HG03039 (cell line): Measurements from ENCODE around the gene NCOA5.
A peak's percentile ranks its signal among the peaks of the same experiment; 100 is the strongest.

ENCODE experiments used
- ATAC-seq: cut with Tn5 transposase; IDR thresholded peaks from one replicate; pipeline ENCODE4 v1.9.1; 2021; ENCODE audit warnings: mild to moderate bottlenecking, moderate library complexity; ENCODE audit not compliant: unreplicated experiment

NCOA5 gene

DNA sequence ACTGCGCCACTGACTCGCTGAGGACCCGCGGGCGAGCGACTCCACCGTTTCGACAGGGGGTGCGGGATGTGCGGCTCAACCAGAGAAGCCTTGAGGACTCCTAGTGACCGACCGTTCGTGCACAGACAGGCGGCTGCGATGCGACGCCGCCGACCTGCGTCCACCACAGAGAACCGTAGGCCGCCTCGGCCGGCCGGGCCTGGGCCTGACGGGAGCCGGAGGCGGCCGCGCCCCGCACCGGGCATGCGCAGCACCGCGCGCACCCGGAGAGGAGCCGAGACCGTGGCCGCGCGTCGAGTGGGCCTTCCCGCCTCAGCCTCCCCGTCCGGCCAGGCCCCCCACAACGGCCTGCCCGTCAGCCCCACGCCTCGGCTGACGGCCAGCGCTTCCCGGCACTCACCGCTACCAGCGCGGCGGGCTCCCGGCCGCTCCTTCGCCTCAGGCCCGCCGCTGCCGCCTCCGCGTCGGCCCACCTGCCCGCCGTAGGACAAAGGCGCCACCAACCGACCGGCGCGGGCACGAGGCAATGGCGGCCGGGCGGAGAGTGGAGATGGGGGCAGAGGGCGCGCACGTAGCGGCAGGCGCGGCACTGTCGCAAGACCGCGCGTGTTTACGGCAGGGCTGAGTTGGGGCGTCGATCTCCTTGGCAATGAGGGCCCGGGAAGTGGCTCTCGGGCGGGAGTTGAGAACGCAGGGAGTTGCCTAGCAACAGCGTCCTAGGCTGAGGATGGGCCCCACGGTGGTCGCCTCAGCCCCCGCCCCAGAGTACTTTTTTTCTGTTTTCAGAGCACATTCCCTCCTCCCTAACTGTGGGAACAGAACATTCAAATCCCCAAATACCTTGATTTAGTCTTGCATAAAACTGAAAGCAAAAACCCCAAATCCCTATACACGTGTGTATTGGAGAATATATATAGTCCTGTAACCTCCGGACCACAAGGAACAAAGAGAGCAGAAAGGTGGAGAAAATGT, at the start of gene NCOA5:
Gene NCOA5, minus strand, starts transcription at position 546 of the 972 bp plus-strand sequence. CDS start 10,538 bp downstream, outside the sequence.
- peak; percentile 82 for ATAC-seq

DNA sequence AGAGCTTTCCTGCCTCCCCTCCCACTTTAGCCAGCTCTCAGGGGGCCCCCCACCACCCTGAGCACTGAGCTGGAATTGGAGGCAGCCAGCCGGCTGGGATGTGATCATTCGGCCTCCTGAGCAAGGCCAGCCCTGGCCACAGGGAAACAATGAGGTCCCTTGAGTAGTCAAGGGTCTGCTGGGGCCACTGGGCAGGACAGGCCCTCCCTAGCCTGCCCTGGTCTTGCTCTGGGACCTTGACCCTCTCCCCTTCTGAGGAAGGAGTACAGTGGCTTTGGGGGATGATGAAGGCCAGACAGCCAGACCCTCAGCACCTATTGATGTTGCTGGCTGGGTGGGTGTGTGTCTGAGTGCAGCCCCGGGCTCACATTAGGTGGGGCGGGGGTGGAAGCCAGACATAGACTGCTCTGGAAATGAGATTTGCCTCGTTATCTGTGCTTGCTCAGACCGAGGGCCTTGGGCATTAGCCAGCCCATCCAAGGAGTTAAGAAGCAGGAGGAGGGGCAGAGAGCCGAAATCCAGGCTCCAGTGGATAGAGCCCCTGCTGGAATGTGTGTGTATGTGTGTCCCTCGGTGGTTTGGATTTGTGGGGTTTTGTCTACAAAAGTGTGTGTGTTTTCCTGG, 49.6 kb upstream of the NCOA5 start:
- ATAC-seq: no peak

DNA sequence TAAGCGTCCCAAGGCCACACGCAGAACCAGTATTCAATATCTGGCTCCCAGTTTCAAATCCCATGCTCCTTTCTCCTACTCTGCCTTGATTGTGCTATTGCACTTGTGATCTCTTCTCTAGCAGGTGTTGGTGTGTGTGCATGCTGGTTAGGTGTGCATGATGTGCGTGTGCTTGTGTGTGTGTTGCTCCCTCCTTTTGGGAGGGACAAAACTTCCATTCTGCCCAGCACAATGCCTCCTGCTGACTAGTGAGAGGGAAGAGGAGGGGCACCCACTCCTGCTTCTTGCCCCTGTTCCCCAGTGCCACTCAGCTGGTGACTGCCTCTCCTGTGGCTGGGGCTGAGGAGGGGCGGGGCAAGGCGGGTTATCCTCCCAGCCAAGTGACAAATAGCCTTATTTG, 48.1 kb upstream of the NCOA5 start:
- no peak for ATAC-seq

DNA sequence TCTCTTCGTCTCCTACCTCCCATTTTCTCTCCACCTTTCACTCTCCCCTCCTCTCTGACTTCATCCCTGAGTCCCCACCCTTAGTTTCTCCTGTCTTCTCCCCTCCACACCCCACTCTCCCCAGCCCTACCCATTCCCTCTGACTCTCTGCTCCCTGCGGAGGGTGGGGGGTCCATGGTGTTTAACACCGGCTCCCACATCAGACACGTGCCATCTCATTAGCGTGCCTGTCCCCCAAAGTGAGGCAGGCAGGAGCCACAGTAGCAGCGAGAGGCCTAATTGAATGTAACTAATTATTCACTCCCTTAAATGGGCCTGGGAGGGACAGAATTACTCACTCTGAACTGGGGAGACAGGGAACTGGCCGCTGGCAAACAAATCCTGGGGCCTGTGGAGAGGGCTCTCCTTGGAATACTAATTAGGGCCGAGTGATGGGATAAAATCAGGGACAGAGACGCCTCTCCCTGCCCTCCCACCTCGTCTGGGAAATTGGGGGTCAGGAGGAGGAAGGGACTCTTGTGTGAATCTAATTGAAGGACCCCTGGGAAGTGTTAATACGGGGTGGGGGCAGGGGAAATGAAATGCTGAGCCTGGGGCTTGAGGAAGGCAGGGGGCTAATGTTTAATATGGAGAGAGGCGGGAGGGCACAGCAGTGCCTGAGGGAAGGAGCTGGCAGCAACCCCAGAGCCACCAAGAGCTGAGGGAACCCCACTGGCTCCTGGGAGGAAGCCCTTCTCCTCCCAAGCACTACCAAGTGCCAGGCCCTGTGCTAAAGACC, 46.3 kb upstream of the NCOA5 start:
- no peak for ATAC-seq

DNA sequence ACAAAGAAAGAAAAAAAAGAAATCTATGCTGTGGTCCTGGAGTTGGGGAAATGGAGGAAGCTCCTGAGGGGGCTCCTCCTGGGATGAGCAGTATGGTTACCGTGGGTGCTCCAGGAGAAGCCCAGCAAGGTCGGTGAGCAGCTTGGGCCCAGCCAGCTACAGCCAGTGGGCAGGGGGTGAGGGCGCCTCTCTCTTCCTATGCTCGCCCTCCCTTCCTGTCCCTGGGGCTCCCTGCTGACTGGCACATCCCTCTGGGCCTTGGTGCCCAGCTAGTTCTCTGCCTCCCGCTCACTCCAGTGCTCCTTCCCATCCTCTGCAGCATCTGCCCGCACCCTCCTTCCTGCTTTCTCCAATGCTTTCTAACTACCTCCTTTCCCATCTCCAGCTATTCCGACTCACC, 45.0 kb upstream of the NCOA5 start:
- no peak for ATAC-seq

DNA sequence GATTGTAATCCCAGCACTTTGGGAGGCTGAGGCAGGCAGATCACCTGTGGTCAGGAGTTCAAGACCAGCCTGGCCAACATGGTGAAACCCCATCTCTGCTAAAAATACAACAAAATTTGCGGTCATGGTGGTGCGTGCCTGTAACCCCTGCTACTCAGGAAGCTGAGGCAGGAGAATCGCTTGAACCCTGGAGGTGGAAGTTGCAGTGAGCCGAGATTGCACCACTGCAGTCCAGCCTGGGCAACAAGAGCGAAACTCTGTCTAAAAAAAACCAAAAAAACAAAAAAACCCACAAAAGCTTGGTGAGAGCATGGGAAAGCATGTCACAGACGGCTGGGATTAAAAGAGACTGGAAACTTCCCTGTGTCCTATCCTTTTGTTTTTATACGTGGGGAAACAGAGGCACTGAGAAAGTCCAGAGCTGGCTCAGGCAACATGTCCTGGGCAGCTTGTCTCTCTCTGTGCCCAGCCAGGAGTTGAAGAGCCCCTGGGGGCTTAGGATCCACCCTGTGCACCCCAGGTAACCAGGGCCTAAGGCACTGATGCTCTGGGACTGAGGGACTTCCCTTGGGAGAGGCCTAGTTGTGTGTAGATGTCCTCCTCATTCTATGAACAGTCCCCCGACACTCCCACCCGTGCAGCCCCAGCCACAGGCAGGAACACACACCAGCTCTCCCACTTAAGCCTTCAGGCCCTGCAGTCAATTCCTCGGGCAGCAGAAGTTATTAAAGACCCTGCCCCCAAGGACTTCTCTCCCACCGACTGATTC, 44.3 kb upstream of the NCOA5 start:
- ATAC-seq: no peak

DNA sequence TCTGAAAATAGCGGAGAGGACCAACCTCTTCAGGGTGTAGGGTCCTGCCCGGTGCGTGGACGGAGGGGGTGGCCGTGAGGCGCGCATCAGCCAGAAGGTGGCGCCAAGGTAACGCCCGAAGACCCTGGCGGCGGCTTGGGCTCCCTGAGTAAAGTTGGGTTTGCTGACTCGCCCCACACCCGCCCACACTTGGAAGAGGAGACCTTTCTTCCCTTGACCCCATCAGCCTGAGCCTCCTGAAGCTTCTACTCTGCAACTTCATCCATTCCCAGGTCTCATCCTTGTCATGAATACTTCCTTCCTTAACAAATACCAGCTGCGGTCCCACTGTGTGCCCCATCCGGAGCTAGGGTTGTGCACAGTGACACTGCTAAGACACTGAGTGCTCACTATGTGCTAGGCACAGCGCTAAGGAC, 43.0 kb upstream of the NCOA5 start:
- ATAC-seq: no peak

DNA sequence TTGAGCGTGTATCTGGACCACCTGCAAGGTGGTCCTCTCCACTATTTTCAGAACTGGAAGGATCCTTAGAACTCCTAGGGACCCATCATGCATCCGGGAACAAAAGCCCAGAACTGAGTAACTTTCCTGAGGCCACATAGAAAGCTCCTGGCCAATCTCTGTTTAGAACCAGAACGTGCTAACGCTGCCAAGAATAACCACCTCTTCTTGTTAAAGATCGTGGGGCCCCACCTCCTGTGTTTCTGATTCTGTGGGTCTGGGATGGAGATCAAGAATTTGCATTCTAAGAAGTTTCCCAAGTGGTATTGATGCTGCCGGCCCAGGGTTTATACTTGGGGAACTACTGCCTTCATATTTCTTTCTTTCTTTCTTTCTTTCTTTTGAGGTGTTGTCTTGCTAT, 41.6 kb upstream of the NCOA5 start:
- no peak for ATAC-seq

DNA sequence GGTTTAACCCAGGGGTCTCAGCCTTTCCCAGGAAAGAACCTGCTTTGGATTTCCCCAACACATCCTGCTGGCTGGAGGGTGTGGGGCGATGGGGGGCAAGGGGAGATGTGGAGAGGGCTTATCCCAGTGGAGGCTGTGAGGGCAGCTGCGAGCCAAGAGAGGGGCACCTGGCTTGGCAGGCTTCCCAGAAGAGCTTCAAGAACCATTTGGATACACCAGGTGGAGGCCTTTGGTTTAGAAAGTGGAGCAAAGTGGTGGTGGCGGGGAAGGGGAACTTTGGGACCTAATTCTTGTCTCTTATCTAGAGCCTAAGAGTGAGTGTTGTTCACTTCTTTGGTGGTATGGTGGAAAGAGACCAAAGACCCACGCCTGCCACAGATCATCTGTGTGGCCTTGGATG, 40.8 kb upstream of the NCOA5 start:
- ATAC-seq: no peak

DNA sequence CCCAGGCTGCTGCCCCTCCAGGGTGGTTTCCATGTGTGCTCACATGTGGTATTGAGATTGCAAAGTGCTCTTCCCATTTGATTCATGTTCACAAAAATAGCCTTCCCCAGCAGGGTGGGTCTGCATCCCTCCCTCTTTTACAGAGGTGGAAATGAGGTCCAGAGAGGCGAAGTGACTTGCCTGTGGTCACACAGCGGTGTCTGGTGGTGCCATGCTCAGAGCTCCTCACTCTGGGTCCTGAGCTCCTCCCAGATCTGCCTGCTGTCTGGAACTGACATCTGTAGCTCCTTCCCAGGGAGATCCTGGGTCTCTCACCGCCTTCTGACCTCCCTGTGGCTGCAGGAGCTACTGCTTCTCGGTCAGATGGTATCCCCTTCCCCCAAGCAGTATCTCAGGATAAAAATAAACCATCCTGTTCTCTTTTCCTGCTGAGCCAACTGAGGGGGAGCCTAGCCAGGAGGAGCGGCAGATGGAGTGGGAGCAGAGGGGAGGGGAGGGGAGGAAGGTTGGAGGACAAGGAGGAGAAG, 40.3 kb upstream of the NCOA5 start:
- no peak for ATAC-seq

DNA sequence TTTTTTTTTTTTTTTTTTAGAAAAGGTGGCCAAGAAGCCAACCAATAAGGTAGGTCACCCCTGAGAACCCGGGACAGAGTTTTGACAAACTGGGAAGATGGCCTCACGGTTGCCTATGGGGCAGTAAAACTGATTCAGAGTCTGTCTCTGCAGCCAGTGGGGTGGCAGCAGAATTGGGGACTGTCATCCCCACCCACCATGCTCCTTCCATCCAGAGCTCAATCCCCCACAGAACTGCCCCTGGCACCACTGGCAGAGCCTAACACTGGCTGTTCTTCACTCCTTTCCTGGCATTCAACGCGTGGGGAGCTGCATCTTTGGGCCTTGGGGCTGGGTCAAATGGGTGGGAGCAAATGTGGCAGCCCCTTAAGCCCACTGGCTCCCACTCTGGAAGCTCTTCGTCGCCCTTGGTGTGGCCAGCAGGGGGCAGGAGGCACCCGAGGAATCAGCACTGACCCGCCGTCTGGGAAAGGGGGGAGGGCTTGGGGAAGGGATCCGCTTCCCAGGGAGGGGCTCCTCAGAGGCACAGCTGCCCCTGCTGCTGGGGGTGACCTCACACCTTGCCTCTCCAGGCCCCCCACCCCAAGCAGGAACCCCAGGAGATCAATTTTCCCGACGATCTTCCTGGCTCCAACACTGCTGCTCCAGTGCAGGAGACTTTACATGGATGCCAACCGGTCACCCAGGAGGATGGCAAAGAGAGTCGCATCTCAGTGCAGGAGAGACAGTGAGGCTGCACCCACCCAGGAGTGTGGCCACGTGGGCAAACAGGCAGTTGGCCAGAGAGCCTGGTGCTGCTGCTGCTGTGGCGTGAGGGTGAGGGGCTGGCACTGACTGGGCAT, 38.8 kb upstream of the NCOA5 start:
- ATAC-seq: no peak

DNA sequence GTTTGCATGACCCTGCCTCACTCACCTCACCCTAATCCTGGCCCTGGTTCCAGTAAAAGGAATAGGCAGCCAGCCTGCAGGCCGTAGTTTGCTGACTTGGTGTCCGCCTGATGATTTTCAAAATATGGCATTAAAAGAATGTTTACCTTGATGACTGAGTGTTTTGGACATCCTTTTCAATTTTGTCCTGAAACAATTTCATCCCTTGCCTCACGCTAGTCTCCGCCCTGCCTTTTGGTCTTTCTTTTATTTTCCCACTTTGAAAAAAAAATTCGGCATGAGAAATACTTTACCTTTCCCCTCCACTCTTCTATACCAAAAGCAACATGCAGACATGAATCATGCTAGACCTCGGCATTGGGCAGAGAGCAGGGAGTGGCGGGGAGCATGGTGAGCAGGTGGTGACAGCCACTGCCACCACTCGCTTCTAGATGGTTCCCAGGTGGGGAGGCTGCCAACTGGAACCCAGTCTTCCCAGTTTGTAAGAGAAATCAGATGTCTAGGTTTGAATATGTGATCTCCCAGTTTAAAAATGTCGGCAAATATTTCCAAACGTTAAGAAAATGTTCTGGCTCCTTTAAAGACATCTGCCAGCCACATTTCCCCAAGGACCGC, 37.7 kb upstream of the NCOA5 start:
- no peak for ATAC-seq

DNA sequence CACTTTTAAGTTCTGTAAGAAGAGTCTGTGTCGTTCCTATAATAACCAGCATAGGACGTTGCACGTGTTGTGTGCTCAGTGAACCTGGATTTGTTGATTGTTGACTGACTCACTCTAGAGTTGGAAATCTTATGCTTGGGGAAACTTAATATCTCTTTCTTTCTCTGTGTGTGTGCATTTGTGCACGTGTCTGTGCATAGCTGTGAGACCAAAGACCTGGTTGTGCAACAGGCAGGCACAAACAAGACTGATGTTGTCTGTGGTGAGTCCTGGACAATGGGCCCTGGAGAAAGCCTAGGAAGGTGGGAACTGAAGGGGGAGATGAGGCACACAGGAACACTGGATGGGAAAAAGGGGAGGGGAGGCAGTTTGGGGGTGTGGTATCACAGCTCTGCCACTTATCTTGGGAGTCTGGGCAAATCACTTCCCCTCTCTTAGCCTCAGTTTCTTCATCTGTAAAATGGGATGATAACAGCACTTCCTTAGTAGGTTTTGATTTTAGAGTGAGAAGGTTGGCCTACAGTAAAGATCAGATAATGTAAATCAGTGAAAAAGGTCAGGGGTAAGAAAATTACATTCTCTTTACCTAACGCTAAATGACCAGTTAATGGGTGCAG, 36.8 kb upstream of the NCOA5 start:
- no peak for ATAC-seq

DNA sequence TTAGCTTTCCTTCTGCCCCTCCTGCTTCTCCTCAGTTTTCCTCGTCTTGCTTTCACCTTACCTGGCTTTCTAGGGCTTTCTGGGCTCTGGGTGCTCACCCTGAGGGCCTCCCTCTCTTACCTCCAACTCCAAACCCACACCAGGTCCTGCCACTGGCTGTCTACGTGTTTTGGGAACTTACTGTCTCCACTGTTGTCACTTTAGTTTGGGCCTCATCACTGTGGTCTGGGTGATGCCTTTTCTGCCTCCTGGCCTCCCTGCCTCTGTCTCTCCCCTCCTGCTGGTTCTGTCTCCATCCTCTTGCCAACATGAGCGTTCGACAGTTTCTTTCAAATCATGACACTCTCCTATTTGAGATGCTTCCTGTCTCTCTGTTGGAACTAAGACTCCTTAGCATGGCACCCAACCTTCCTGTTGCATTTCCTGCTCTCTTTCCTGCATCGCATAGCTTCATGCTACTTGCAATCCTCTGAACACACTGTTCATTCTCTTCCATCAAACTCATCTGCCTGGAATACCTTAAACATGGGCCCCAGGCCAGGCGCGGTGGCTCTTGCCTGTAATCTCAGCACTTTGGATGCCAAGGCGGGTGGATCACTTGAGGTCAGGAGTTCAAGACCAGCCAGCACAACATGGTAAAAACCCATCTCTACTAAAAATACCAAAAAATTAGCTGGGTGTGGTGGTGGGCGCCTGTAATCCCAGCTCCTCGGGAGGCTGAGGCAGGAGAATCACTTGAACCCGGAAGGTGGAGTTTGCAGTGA, 33.9 kb upstream of the NCOA5 start:
- no peak for ATAC-seq

DNA sequence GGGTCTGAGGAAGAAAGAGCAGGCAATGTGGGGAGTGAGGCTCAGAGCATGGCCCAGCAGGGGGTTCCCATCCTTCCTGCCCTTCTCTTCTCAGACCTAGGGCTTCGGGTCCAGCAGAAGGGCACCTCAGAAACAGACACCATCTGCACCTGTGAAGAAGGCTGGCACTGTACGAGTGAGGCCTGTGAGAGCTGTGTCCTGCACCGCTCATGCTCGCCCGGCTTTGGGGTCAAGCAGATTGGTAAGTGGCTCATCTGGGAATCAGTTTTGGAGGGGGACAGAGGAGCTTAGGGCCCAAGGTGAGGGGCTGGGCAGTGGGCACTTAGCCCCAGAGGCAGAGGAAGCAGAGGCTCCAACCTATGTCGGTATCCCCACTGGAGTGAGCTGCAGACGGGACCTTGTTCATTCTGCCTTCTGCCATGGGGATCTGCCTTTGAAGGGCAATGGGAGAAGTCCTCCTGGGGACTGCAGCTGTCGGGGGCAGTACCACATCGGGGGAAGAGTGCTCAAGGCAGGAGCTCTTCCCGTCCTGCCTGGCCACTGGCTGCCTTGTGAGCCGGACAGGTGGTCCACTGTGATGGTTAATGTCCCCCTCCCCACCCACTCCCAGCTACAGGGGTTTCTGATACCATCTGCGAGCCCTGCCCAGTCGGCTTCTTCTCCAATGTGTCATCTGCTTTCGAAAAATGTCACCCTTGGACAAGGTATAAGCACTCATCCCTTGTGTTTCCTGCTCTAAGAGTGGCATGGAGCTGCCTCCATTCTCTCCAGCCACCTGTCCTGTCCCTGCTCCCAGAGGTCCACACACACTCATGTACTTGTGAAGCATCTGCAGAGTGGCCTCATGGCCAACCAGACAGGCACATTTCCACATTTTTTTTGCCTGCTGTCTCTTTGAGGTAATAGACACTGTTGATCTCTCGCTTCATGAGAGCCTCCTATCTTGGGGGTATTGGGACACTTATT, 33.0 kb upstream of the NCOA5 start:
- ATAC-seq: no peak

DNA sequence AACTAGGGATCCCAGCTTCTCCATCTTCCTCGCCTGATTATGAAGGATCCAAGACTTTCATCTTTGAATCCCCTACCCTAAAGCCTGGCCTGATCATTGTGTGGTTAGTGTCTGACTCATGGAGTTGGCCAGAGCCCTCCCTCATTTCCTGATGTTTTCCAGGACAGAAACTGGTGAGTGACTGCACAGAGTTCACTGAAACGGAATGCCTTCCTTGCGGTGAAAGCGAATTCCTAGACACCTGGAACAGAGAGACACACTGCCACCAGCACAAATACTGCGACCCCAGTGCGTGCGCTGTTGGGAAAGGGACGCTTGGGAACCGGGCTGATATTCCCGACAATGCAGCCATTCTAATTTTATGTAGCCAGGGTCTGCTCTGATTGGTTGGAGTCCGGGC, 32.3 kb upstream of the NCOA5 start:
- ATAC-seq: no peak
